Measurements from ENCODE around the gene ULBP1.
A peak's percentile ranks its signal among the peaks of the same experiment; 100 is the strongest.
"Not testable (repeated sequence)": the region's sequence is repeated elsewhere in the genome, so short reads cannot be mapped to it uniquely, and the experiment has no call there.

The ULBP1 gene

GRCh38 chr6:149922642-149923326, 41.0 kb upstream of the ULBP1 start, which contains the start of gene RAET1G:
RAET1G (minus strand) TSS chr6:149923121; CDS start chr6:149923010, 111 bp downstream.
- no peak within 1 kb of the TSS for H3K27ac ChIP-seq
- H3K4me2 ChIP-seq, result no peak within 1 kb of the TSS
- 0 out of 2 replicates have a peak within 1 kb of the TSS, but pooled peaks have one; percentile 19 for H3K4me3 ChIP-seq
- peaks cover 38% of the 10 kb centered on the region for H3K9me3 ChIP-seq
- H3K9ac ChIP-seq, result no peak within 1 kb of the TSS
- peaks cover 79% of the 10 kb centered on the region for H3K27me3 ChIP-seq
- peaks cover 4% of the 10 kb centered on the region; the same call in 1 of the 2 replicates for H4K20me1 ChIP-seq
- peaks cover 10% of the 10 kb centered on the region; the same call in 1 of the 2 replicates for H3K4me1 ChIP-seq
- TF ChIP-seq Cebpa-rat (IDR thresholded peaks at IDR 0.05), result no peak
- no peaks in the 10 kb centered on the region for H3K36me3 ChIP-seq

- no peak overlapping the region for H3K9ac ChIP-seq
- no peaks in the 10 kb centered on the region for H3K36me3 ChIP-seq
- peaks cover 10% of the 10 kb centered on the region; the same call in 1 of the 2 replicates for H3K4me1 ChIP-seq
- H3K4me2 ChIP-seq, result no peak overlapping the region
- H4K20me1 ChIP-seq, result peaks cover 4% of the 10 kb centered on the region; the same call in 1 of the 2 replicates
- H3K27me3 ChIP-seq, result peaks cover 83% of the 10 kb centered on the region
- no peak overlapping the region for H3K27ac ChIP-seq
- H3K9me3 ChIP-seq, result peaks cover 38% of the 10 kb centered on the region
- H3K4me3 ChIP-seq, result 0 out of 2 replicates have a peak overlapping the region, but pooled peaks have one; percentile 19
- no peak for TF ChIP-seq Cebpa-rat (IDR thresholded peaks at IDR 0.05)
Measured at GRCh38 chr6:149923327-149923986, 40.3 kb upstream of the ULBP1 start.

GRCh38 chr6:149924206-149924932, 39.4 kb upstream of the ULBP1 start:
- no peak overlapping the region for H3K27ac ChIP-seq
- H3K9me3 ChIP-seq, result peaks cover 38% of the 10 kb centered on the region
- H3K36me3 ChIP-seq, result no peaks in the 10 kb centered on the region
- no peak overlapping the region for H3K4me3 ChIP-seq
- peaks cover 92% of the 10 kb centered on the region for H3K27me3 ChIP-seq
- TF ChIP-seq Cebpa-rat (IDR thresholded peaks at IDR 0.05), result no peak
- peaks cover 4% of the 10 kb centered on the region; the same call in 1 of the 2 replicates for H4K20me1 ChIP-seq
- no peak overlapping the region for H3K4me2 ChIP-seq
- H3K4me1 ChIP-seq, result peaks cover 10% of the 10 kb centered on the region; the same call in 1 of the 2 replicates
- no peak overlapping the region for H3K9ac ChIP-seq

- peaks cover 4% of the 10 kb centered on the region; the same call in 1 of the 2 replicates for H4K20me1 ChIP-seq
- no peaks in the 10 kb centered on the region for H3K36me3 ChIP-seq
- no peak for TF ChIP-seq Cebpa-rat (IDR thresholded peaks at IDR 0.05)
- H3K27ac ChIP-seq, result no peak overlapping the region
- peaks cover 38% of the 10 kb centered on the region for H3K9me3 ChIP-seq
- no peak overlapping the region for H3K4me2 ChIP-seq
- peaks cover 10% of the 10 kb centered on the region; the same call in 1 of the 2 replicates for H3K4me1 ChIP-seq
- no peak overlapping the region for H3K9ac ChIP-seq
- peaks cover 95% of the 10 kb centered on the region for H3K27me3 ChIP-seq
- no peak overlapping the region for H3K4me3 ChIP-seq
Measured at GRCh38 chr6:149924933-149925252, 38.9 kb upstream of the ULBP1 start.

- H3K27ac ChIP-seq, result no peak overlapping the region
- H3K4me2 ChIP-seq, result peak overlapping the region; percentile 72
- TF ChIP-seq Cebpa-rat (IDR thresholded peaks at IDR 0.05), result no peak
- H4K20me1 ChIP-seq, result peaks cover 4% of the 10 kb centered on the region; the same call in 1 of the 2 replicates
- H3K4me1 ChIP-seq, result peaks cover 10% of the 10 kb centered on the region; the same call in 1 of the 2 replicates
- peaks cover 38% of the 10 kb centered on the region for H3K9me3 ChIP-seq
- peaks cover 95% of the 10 kb centered on the region for H3K27me3 ChIP-seq
- H3K4me3 ChIP-seq, result peak overlapping the region; percentile 60
- H3K9ac ChIP-seq, result no peak overlapping the region
- H3K36me3 ChIP-seq, result no peaks in the 10 kb centered on the region
Measured at GRCh38 chr6:149925253-149925973, 38.3 kb upstream of the ULBP1 start.

GRCh38 chr6:149925974-149926777, 37.6 kb upstream of the ULBP1 start:
- no peak for TF ChIP-seq Cebpa-rat (IDR thresholded peaks at IDR 0.05)
- H3K27ac ChIP-seq, result no peak overlapping the region
- peak overlapping the region; percentile 72 for H3K4me2 ChIP-seq
- H3K4me3 ChIP-seq, result peak overlapping the region; percentile 60
- H3K4me1 ChIP-seq, result peaks cover 10% of the 10 kb centered on the region; the same call in 1 of the 2 replicates
- H3K27me3 ChIP-seq, result peaks cover 94% of the 10 kb centered on the region
- H3K9me3 ChIP-seq, result peaks cover 38% of the 10 kb centered on the region
- H3K36me3 ChIP-seq, result no peaks in the 10 kb centered on the region
- H3K9ac ChIP-seq, result no peak overlapping the region
- peaks cover 4% of the 10 kb centered on the region; the same call in 1 of the 2 replicates for H4K20me1 ChIP-seq

- not testable (repeated sequence) for H3K4me2 ChIP-seq, H3K4me3 ChIP-seq, H3K36me3 ChIP-seq, H4K20me1 ChIP-seq, H3K9ac ChIP-seq, H3K27ac ChIP-seq
- H3K4me1 ChIP-seq, result peaks cover 10% of the 10 kb centered on the region; the same call in 1 of the 2 replicates
- H3K27me3 ChIP-seq, result peaks cover 91% of the 10 kb centered on the region
- peaks cover 32% of the 10 kb centered on the region for H3K9me3 ChIP-seq
Measured at GRCh38 chr6:149927025-149927424, 36.7 kb upstream of the ULBP1 start.

- no peaks in the 10 kb centered on the region for H3K36me3 ChIP-seq
- TF ChIP-seq Cebpa-rat (IDR thresholded peaks at IDR 0.05), result no peak
- peaks cover 77% of the 10 kb centered on the region for H3K27me3 ChIP-seq
Measured at GRCh38 chr6:149929422-149929821, 34.3 kb upstream of the ULBP1 start.

More at GRCh38 chr6:149929422-149929821, 34.3 kb upstream of the ULBP1 start:
- no peak overlapping the region for H3K4me3 ChIP-seq
- peaks cover 4% of the 10 kb centered on the region; the same call in 1 of the 2 replicates for H4K20me1 ChIP-seq
- H3K27ac ChIP-seq, result no peak overlapping the region
- H3K9me3 ChIP-seq, result peaks cover 9% of the 10 kb centered on the region; the same call in 1 of the 2 replicates
- no peak overlapping the region for H3K4me2 ChIP-seq
- no peak overlapping the region for H3K9ac ChIP-seq
- H3K4me1 ChIP-seq, result peaks cover 10% of the 10 kb centered on the region; the same call in 1 of the 2 replicates

Data from BLaER1 (cell line).